HG03095 (cell line): ENCODE measurements around the gene ZFYVE1.
"Not testable (repeated sequence)": the region's sequence is repeated elsewhere in the genome, so short reads cannot be mapped to it uniquely, and the experiment has no call there.

ENCODE experiments used
- ATAC-seq: cut with Tn5 transposase; IDR thresholded peaks from one replicate; pipeline ENCODE4 v1.9.1; 2021; ENCODE audit warnings: moderate library complexity; ENCODE audit not compliant: unreplicated experiment

ZFYVE1 gene

GRCh38 chr14:73003681-73004080, 23.2 kb downstream of the ZFYVE1 start:
- no peak for ATAC-seq

GRCh38 chr14:73000073-73000472, 26.8 kb downstream of the ZFYVE1 start:
- ATAC-seq, result no peak

- no peak for ATAC-seq
Measured at GRCh38 chr14:72999316-72999715, 27.6 kb downstream of the ZFYVE1 start.

GRCh38 chr14:72998252-72998903, 28.5 kb downstream of the ZFYVE1 start:
- no peak for ATAC-seq

GRCh38 chr14:72996916-72997315, 30.0 kb downstream of the ZFYVE1 start:
- no peak for ATAC-seq

GRCh38 chr14:72990171-72990570, 36.7 kb downstream of the ZFYVE1 start:
- ATAC-seq, result no peak

GRCh38 chr14:72986857-72987256, 40.0 kb downstream of the ZFYVE1 start:
- ATAC-seq, result no peak

- no peak for ATAC-seq
Measured at GRCh38 chr14:72986214-72986613, 40.7 kb downstream of the ZFYVE1 start.

- ATAC-seq, result no peak
Measured at GRCh38 chr14:72982146-72982708, 44.7 kb downstream of the ZFYVE1 start.

GRCh38 chr14:72980863-72981262, 46.0 kb downstream of the ZFYVE1 start:
- no peak for ATAC-seq

- ATAC-seq, result no peak
Measured at GRCh38 chr14:72978856-72979255, 48.0 kb downstream of the ZFYVE1 start.

GRCh38 chr14:72975770-72976169, 51.1 kb downstream of the ZFYVE1 start:
- ATAC-seq, result no peak

GRCh38 chr14:72974661-72975060, 52.2 kb downstream of the ZFYVE1 start:
- ATAC-seq, result no peak

GRCh38 chr14:72970824-72971434, 56.0 kb downstream of the ZFYVE1 start:
- no peak for ATAC-seq

- ATAC-seq, result no peak
Measured at GRCh38 chr14:72970058-72970630, 56.8 kb downstream of the ZFYVE1 start.

- ATAC-seq, result no peak
Measured at GRCh38 chr14:72968316-72968715, 58.6 kb downstream of the ZFYVE1 start.

GRCh38 chr14:72966038-72966437, 60.9 kb downstream of the ZFYVE1 start:
- no peak for ATAC-seq

- ATAC-seq, result no peak
Measured at GRCh38 chr14:72965249-72965648, 61.7 kb downstream of the ZFYVE1 start.

- no peak for ATAC-seq
Measured at GRCh38 chr14:72962829-72963312, 64.0 kb downstream of the ZFYVE1 start.

GRCh38 chr14:72962336-72962754, 64.6 kb downstream of the ZFYVE1 start:
- not testable (repeated sequence) for ATAC-seq

- ATAC-seq, result no peak
Measured at GRCh38 chr14:72961579-72962335, 65.1 kb downstream of the ZFYVE1 start.
